Measurements from ENCODE around the gene XRCC1.

DNA sequence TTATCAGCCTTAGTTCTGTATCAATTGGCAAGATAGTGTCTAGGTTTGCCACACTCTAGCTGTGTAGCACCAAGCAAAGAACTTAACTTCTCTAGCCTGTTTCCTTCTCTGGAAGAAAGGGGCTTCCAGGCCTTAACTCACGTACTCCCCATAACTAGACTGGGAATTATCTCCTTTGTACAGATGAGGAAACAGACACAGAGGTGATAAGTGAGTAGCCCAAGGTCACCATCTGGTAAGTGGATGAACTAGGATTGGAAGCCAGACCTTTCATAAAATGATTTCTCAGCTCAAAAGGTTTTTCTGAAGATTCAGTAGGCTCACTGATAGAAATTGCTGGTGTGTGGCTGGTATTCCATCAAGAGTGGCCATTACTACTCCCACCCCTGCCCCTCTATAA, 41.0 kb upstream of the XRCC1 start:
- TF ChIP-seq POLR2A (IDR thresholded peaks at IDR 0.05; ENCODE audit: low read depth, low read length) (no peak), ZNF24 (IDR thresholded peaks at IDR 0.05) (no peak), RELA (IDR thresholded peaks at IDR 0.05; ENCODE audit: borderline replicate concordance, partially characterized antibody) (no peak), RFX5 (IDR thresholded peaks at IDR 0.05; ENCODE audit: low read depth, low read length) (no peak), CBX3 (IDR thresholded peaks at IDR 0.05; ENCODE audit: borderline replicate concordance, low read depth) (no peak), TAF1 (IDR thresholded peaks at IDR 0.05; ENCODE audit: borderline replicate concordance, low read depth, low read length) (no peak), NFIC (IDR thresholded peaks at IDR 0.05; ENCODE audit: low read depth, low read length) (no peak), ZNF384 (IDR thresholded peaks at IDR 0.05; ENCODE audit: borderline replicate concordance, low read depth, low read length) (no peak), CBFB (IDR thresholded peaks at IDR 0.05; ENCODE audit: low read depth) (no peak), ZNF274 (IDR thresholded peaks at IDR 0.05; ENCODE audit: insufficient read depth, insufficient read length) (no peak)
- TF ChIP-seq, protein P1, sequence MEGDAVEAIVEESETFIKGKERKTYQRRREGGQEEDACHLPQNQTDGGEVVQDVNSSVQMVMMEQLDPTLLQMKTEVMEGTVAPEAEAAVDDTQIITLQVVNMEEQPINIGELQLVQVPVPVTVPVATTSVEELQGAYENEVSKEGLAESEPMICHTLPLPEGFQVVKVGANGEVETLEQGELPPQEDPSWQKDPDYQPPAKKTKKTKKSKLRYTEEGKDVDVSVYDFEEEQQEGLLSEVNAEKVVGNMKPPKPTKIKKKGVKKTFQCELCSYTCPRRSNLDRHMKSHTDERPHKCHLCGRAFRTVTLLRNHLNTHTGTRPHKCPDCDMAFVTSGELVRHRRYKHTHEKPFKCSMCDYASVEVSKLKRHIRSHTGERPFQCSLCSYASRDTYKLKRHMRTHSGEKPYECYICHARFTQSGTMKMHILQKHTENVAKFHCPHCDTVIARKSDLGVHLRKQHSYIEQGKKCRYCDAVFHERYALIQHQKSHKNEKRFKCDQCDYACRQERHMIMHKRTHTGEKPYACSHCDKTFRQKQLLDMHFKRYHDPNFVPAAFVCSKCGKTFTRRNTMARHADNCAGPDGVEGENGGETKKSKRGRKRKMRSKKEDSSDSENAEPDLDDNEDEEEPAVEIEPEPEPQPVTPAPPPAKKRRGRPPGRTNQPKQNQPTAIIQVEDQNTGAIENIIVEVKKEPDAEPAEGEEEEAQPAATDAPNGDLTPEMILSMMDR (IDR thresholded peaks at IDR 0.05 in 2 of 3, conservative IDR thresholded peaks at IDR 0.05 in 1 of 3; ENCODE audit: control insufficient read depth in 2 of 3, extremely low read depth in 1 of 3, insufficient read depth in 1 of 3, low read depth in 3 of 3, low read length in 3 of 3): no peak
- TF ChIP-seq, protein P2, sequence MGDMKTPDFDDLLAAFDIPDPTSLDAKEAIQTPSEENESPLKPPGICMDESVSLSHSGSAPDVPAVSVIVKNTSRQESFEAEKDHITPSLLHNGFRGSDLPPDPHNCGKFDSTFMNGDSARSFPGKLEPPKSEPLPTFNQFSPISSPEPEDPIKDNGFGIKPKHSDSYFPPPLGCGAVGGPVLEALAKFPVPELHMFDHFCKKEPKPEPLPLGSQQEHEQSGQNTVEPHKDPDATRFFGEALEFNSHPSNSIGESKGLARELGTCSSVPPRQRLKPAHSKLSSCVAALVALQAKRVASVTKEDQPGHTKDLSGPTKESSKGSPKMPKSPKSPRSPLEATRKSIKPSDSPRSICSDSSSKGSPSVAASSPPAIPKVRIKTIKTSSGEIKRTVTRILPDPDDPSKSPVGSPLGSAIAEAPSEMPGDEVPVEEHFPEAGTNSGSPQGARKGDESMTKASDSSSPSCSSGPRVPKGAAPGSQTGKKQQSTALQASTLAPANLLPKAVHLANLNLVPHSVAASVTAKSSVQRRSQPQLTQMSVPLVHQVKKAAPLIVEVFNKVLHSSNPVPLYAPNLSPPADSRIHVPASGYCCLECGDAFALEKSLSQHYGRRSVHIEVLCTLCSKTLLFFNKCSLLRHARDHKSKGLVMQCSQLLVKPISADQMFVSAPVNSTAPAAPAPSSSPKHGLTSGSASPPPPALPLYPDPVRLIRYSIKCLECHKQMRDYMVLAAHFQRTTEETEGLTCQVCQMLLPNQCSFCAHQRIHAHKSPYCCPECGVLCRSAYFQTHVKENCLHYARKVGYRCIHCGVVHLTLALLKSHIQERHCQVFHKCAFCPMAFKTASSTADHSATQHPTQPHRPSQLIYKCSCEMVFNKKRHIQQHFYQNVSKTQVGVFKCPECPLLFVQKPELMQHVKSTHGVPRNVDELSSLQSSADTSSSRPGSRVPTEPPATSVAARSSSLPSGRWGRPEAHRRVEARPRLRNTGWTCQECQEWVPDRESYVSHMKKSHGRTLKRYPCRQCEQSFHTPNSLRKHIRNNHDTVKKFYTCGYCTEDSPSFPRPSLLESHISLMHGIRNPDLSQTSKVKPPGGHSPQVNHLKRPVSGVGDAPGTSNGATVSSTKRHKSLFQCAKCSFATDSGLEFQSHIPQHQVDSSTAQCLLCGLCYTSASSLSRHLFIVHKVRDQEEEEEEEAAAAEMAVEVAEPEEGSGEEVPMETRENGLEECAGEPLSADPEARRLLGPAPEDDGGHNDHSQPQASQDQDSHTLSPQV (IDR thresholded peaks at IDR 0.05): no peak

All from GM12878 (cell line).